Liver (tissue), 9 donors: ENCODE data around the gene FAAP24. TPM values are rescaled to one million over a fixed set of nuclear protein-coding genes. Genes with fewer than 3 reads are reported as not detected.
"Not testable (repeated sequence)": the region's sequence is repeated elsewhere in the genome, so short reads cannot be mapped to it uniquely, and the experiment has no call there.

Source experiments
- DNase-seq: peaks from one replicate; pipeline ENCODE4 v3.0.0-alpha.2; 2017; ENCODE audit warnings: low spot score
- H3K27ac ChIP-seq, 2 donors: one replicate each; pipeline ENCODE4 v1.7.0; 2013; ENCODE audit warnings: inconsistent platforms in 2 of 2, low read length in 2 of 2, control low read depth in 1 of 2, low read depth in 1 of 2, mild to moderate bottlenecking in 1 of 2
- H3K27me3 ChIP-seq, 4 donors: one replicate each; pipeline versions ENCODE4 v1.6.1 to v1.7.0; 2013; ENCODE audit warnings: low read length in 3 of 4, inconsistent platforms in 1 of 4, mild to moderate bottlenecking in 1 of 4, moderate library complexity in 1 of 4; ENCODE audit not compliant: control insufficient read depth in 4 of 4, insufficient read depth in 4 of 4
- H3K36me3 ChIP-seq, 4 donors: one replicate each; pipeline versions ENCODE4 v1.6.1 to v1.7.0; 2013; ENCODE audit warnings: low read length in 3 of 4, mild to moderate bottlenecking in 3 of 4, low read depth in 1 of 4, moderate library complexity in 1 of 4; ENCODE audit not compliant: control insufficient read depth in 4 of 4, insufficient read depth in 3 of 4
- H3K4me1 ChIP-seq, 4 donors: one replicate each; pipeline versions ENCODE4 v1.6.1 to v1.7.0; 2013; ENCODE audit warnings: low read length in 3 of 4, mild to moderate bottlenecking in 3 of 4, moderate library complexity in 1 of 4; ENCODE audit not compliant: control insufficient read depth in 4 of 4, insufficient read depth in 4 of 4
- H3K4me3 ChIP-seq, 3 donors: one replicate each; pipeline versions ENCODE4 v1.6.1 to v1.7.0; 2013; ENCODE audit warnings: low read length in 3 of 3, control low read depth in 1 of 3, low read depth in 1 of 3, mild to moderate bottlenecking in 1 of 3
- H3K9ac ChIP-seq, 2 donors: one replicate each; pipeline ENCODE4 v1.7.0; 2013; ENCODE audit warnings: low read length in 2 of 2, mild to moderate bottlenecking in 2 of 2, moderate library complexity in 2 of 2, control low read depth in 1 of 2, low read depth in 1 of 2
- H3K9me3 ChIP-seq, 4 donors: one replicate each; pipeline versions ENCODE4 v1.6.1 to v1.7.0; 2013; ENCODE audit warnings: low read length in 3 of 4; ENCODE audit not compliant: control insufficient read depth in 4 of 4
- CTCF ChIP-seq: fragments of 150-350 bp; IDR thresholded peaks from 2 replicates; pipeline ENCODE4 v1.5.1; 2017; ENCODE audit warnings: improper control_type of control experiment, low read depth, low read length; ENCODE audit not compliant: missing input control
- EGR1 ChIP-seq, 2 donors: IDR thresholded peaks; 2 replicates each; pipeline ENCODE4 v1.6.1; 2016 to 2018; ENCODE audit warnings: antibody characterized with exemption in 2 of 2, low read depth in 2 of 2
- FOXA1 ChIP-seq: IDR thresholded peaks from 2 replicates; pipeline ENCODE4 v1.6.1; 2016; ENCODE audit warnings: antibody characterized with exemption
- GABPA ChIP-seq, 2 donors: IDR thresholded peaks in 1 of 2; conservative IDR thresholded peaks in 1 of 2; 2 replicates each; pipeline ENCODE4 v1.6.1; 2016; ENCODE audit warnings: antibody characterized with exemption in 2 of 2, mild to moderate bottlenecking in 1 of 2, moderate library complexity in 1 of 2
- HNF4G ChIP-seq: IDR thresholded peaks from 2 replicates; pipeline ENCODE4 v1.6.1; 2016; ENCODE audit warnings: antibody characterized with exemption
- JUND ChIP-seq, 2 donors: IDR thresholded peaks; 2 replicates each; pipeline ENCODE4 v1.6.1; 2016; ENCODE audit warnings: antibody characterized with exemption in 2 of 2
- MAX ChIP-seq: IDR thresholded peaks from 2 replicates; pipeline ENCODE4 v1.6.1; 2016; ENCODE audit warnings: antibody characterized with exemption
- NR2F2 ChIP-seq: IDR thresholded peaks from 2 replicates; pipeline ENCODE4 v1.6.1; 2016; ENCODE audit warnings: antibody characterized with exemption
- RAD21 ChIP-seq, 2 donors: IDR thresholded peaks; 2 replicates each; pipeline ENCODE4 v1.6.1; 2016; ENCODE audit warnings: antibody characterized with exemption in 2 of 2, mild to moderate bottlenecking in 2 of 2
- REST ChIP-seq: IDR thresholded peaks from 2 replicates; pipeline ENCODE4 v1.6.1; 2016; ENCODE audit warnings: antibody characterized with exemption, mild to moderate bottlenecking
- RXRA ChIP-seq, 2 donors: IDR thresholded peaks; 2 replicates each; pipeline ENCODE4 v1.6.1; 2017 to 2018; ENCODE audit warnings: antibody characterized with exemption in 2 of 2, mild to moderate bottlenecking in 1 of 2
- SP1 ChIP-seq: IDR thresholded peaks from 2 replicates; pipeline ENCODE4 v1.6.1; 2018; ENCODE audit warnings: antibody characterized with exemption, mild to moderate bottlenecking
- TAF1 ChIP-seq: conservative IDR thresholded peaks from 2 replicates; pipeline ENCODE4 v1.6.1; 2016; ENCODE audit warnings: antibody characterized with exemption, mild to moderate bottlenecking
- YY1 ChIP-seq: IDR thresholded peaks from 2 replicates; pipeline ENCODE4 v1.6.1; 2016; ENCODE audit warnings: antibody characterized with exemption, mild to moderate bottlenecking
- ZBTB33 ChIP-seq: IDR thresholded peaks from 2 replicates; pipeline ENCODE4 v1.6.1; 2016; ENCODE audit warnings: antibody characterized with exemption
- WGBS: extraction: QIAGEN DNeasy Blood & Tissue Kit; methylation state at CpG from one replicate; pipeline ENCODE4 v1.1.7; 2013; 5-methylcytosine and 5-hydroxymethylcytosine counted together
- polyA plus RNA-seq, 2 donors: library from polyadenylated mRNA; stranded (reverse) in 1 of 2; unstranded in 1 of 2; fragments of 200-250 nt in 1 of 2; fragments of >200 nt in 1 of 2; fragmentation: Nextera tagmentation in 1 of 2; extraction: Ambion mirVana in 1 of 2; gene quantifications; one replicate each; pipeline versions ENCODE4 v1.2.1 to v1.2.3, GENCODE V29; 2013 to 2015
- total RNA-seq, 2 donors: library from RNA; depleted of rRNA; stranded (reverse); fragments of >200 nt; gene quantifications; one replicate each; pipeline ENCODE4 v1.2.3, GENCODE V29; 2014
- donor health status: healthy.
- donor health status: healthy.
- donor health status: healthy.
- donor health status: healthy.
- donor health status: healthy.

The FAAP24 gene
- total and polyA plus RNA-seq, 4 donors = 0.19 to 1.1 (median 0.27) TPM

- 95% methylated on average over 4 of the region's 4 CpGs for WGBS
- Histone ChIP-seq H3K9ac (no peak overlapping the region), H3K27me3 (no peaks in the 10 kb centered on the region), H3K4me1 (peaks cover 0 to 3% (median 0%) of the 10 kb centered on the region in 4 donors), H3K9me3 (no peaks in the 10 kb centered on the region), H3K27ac (no peak overlapping the region), H3K4me3 (no peak overlapping the region), H3K36me3 (peaks cover 11 to 19% (median 16%) of the 10 kb centered on the region in 4 donors)
- no peak for DNase-seq
- no peak for TF ChIP-seq RAD21 (IDR thresholded peaks at IDR 0.05)
- no peak for TF ChIP-seq ZBTB33
- no peak for TF ChIP-seq SP1
- TF ChIP-seq MAX = no peak
- TF ChIP-seq CTCF = no peak
- TF ChIP-seq RXRA (IDR thresholded peaks at IDR 0.05) = no peak
- no peak for TF ChIP-seq TAF1
- no peak for TF ChIP-seq FOXA1
- no peak for TF ChIP-seq YY1
- no peak for TF ChIP-seq HNF4G
- TF ChIP-seq REST = no peak
- TF ChIP-seq NR2F2 = no peak
- TF ChIP-seq GABPA (IDR thresholded peaks at IDR 0.05 in 1 of 2, conservative IDR thresholded peaks at IDR 0.05 in 1 of 2) = no peak
- no peak for TF ChIP-seq EGR1 (IDR thresholded peaks at IDR 0.05; ENCODE audit: low read depth in 2 of 2)
- TF ChIP-seq JUND (IDR thresholded peaks at IDR 0.05) = no peak
Observed at GRCh38 chr19:33008738-33009137, 36.7 kb downstream of the FAAP24 start.

GRCh38 chr19:33010891-33011290 is 38.8 kb downstream of the FAAP24 start:
- not testable (repeated sequence) for DNase-seq, H3K27ac ChIP-seq, H3K9ac ChIP-seq, H3K27me3 ChIP-seq, H3K4me1 ChIP-seq, H3K4me3 ChIP-seq, H3K9me3 ChIP-seq
- H3K36me3 ChIP-seq = peaks cover 11 to 19% (median 16%) of the 10 kb centered on the region in 4 donors
- WGBS = 96% methylated on average over 4 of the region's 4 CpGs
